Stimulated activated naive B cell treated with anti-CD40 and anti-IgM and Interleukin-4, amounts not matched to agents 10 μg/mL and 1 μg/mL and 100 μg/mL, for 72 hours (primary cell): ENCODE results near the gene WRAP53.

Experiments
- ATAC-seq, 2 donors: fragments of 150-1000 bp; cut with Tn5 transposase; replicated peaks; 2 replicates each; pipeline ENCODE4 v1.10.0; 2021; ENCODE audit warnings: moderate library complexity in 1 of 2
- DNase-seq: peaks from one replicate; pipeline ENCODE4 v3.0.0; 2021
- H3K27ac Mint-ChIP-seq: one replicate; pipeline ENCODE4 v1.8.0; 2022; ENCODE audit warnings: mild to moderate bottlenecking, mixed read lengths
- H3K27me3 Mint-ChIP-seq, 2 donors: one replicate each; pipeline ENCODE4 v1.8.0; 2022; ENCODE audit warnings: mixed read lengths in 2 of 2
- H3K36me3 Mint-ChIP-seq, 2 donors: one replicate each; pipeline ENCODE4 v1.8.0; 2022; ENCODE audit warnings: mixed read lengths in 2 of 2, mild to moderate bottlenecking in 1 of 2
- H3K4me1 Mint-ChIP-seq, 2 donors: one replicate each; pipeline ENCODE4 v1.8.0; 2022; ENCODE audit warnings: mixed read lengths in 2 of 2, mild to moderate bottlenecking in 1 of 2
- H3K4me3 Mint-ChIP-seq, 2 donors: one replicate each; pipeline ENCODE4 v1.8.0; 2022; ENCODE audit warnings: mild to moderate bottlenecking in 2 of 2, mixed read lengths in 2 of 2, moderate library complexity in 1 of 2
- H3K9me3 Mint-ChIP-seq, 2 donors: one replicate each; pipeline ENCODE4 v1.8.0; 2022; ENCODE audit warnings: mixed read lengths in 2 of 2, mild to moderate bottlenecking in 1 of 2

WRAP53 gene

GRCh38 chr17:7695586-7695985, 7.3 kb downstream of the WRAP53 start:
- H3K36me3 Mint-ChIP-seq = peaks cover 40 to 62% of the 10 kb centered on the region in 2 donors
- H3K4me3 Mint-ChIP-seq = no peak overlapping the region
- DNase-seq (no peak), ATAC-seq (no peak)
- no peak overlapping the region for H3K27ac Mint-ChIP-seq
- no peaks in the 10 kb centered on the region for H3K27me3 Mint-ChIP-seq
- H3K4me1 Mint-ChIP-seq = peaks cover 0 to 2% of the 10 kb centered on the region in 2 donors
- H3K9me3 Mint-ChIP-seq = no peaks in the 10 kb centered on the region

GRCh38 chr17:7697828-7698588, 9.7 kb downstream of the WRAP53 start:
- H3K4me1 Mint-ChIP-seq = no peaks in the 10 kb centered on the region
- H3K9me3 Mint-ChIP-seq = no peaks in the 10 kb centered on the region
- ATAC-seq (no peak), DNase-seq (no peak)
- H3K36me3 Mint-ChIP-seq = peaks cover 52 to 69% of the 10 kb centered on the region in 2 donors
- no peak overlapping the region for H3K4me3 Mint-ChIP-seq
- H3K27me3 Mint-ChIP-seq = peaks cover 11 to 12% of the 10 kb centered on the region in 2 donors
- H3K27ac Mint-ChIP-seq = no peak overlapping the region

- no peak overlapping the region for H3K27ac Mint-ChIP-seq
- H3K36me3 Mint-ChIP-seq = peaks cover 54 to 72% of the 10 kb centered on the region in 2 donors
- no peaks in the 10 kb centered on the region for H3K9me3 Mint-ChIP-seq
- H3K4me1 Mint-ChIP-seq = peaks cover 12 to 18% of the 10 kb centered on the region in 2 donors
- DNase-seq (no peak), ATAC-seq (no peak)
- peaks cover 32% of the 10 kb centered on the region in 2 donors for H3K27me3 Mint-ChIP-seq
- H3K4me3 Mint-ChIP-seq = no peak overlapping the region
Measured at GRCh38 chr17:7700510-7700909, 12.2 kb downstream of the WRAP53 start.

GRCh38 chr17:7701681-7702080, 13.4 kb downstream of the WRAP53 start:
- DNase-seq (no peak), ATAC-seq (no peak)
- H3K27ac Mint-ChIP-seq = no peak overlapping the region
- H3K9me3 Mint-ChIP-seq = no peaks in the 10 kb centered on the region
- H3K27me3 Mint-ChIP-seq = peaks cover 43 to 44% of the 10 kb centered on the region in 2 donors
- H3K36me3 Mint-ChIP-seq = peaks cover 44 to 62% of the 10 kb centered on the region in 2 donors
- peaks cover 18 to 28% of the 10 kb centered on the region in 2 donors for H3K4me1 Mint-ChIP-seq
- H3K4me3 Mint-ChIP-seq = no peak overlapping the region

- H3K9me3 Mint-ChIP-seq = no peaks in the 10 kb centered on the region
- H3K36me3 Mint-ChIP-seq = peaks cover 38 to 52% of the 10 kb centered on the region in 2 donors
- ATAC-seq (no peak), DNase-seq (no peak)
- no peak overlapping the region for H3K4me3 Mint-ChIP-seq
- no peak overlapping the region for H3K27ac Mint-ChIP-seq
- peaks cover 18 to 28% of the 10 kb centered on the region in 2 donors for H3K4me1 Mint-ChIP-seq
- H3K27me3 Mint-ChIP-seq = peaks cover 52 to 55% of the 10 kb centered on the region in 2 donors
Measured at GRCh38 chr17:7702776-7703175, 14.5 kb downstream of the WRAP53 start.

GRCh38 chr17:7703584-7704479, 15.6 kb downstream of the WRAP53 start:
- Mint-ChIP-seq H3K27ac (peak overlapping the region; percentile 14), H3K4me3 (peak overlapping the region in 1 of 2 donors; percentile 81), H3K36me3 (peaks cover 34 to 47% of the 10 kb centered on the region in 2 donors), H3K27me3 (peaks cover 61 to 62% of the 10 kb centered on the region in 2 donors), H3K9me3 (no peaks in the 10 kb centered on the region), H3K4me1 (peaks cover 18 to 28% of the 10 kb centered on the region in 2 donors)
- DNase-seq = no peak
- peak in 1 of 2 donors; percentile 45 for ATAC-seq

- Mint-ChIP-seq H3K27me3 (peaks cover 64 to 67% of the 10 kb centered on the region in 2 donors), H3K4me3 (peak within 1 kb of the TSS; percentile 79 to 81), H3K9me3 (no peaks in the 10 kb centered on the region), H3K4me1 (peaks cover 18 to 28% of the 10 kb centered on the region in 2 donors), H3K36me3 (peaks cover 34 to 47% of the 10 kb centered on the region in 2 donors), H3K27ac (peak within 1 kb of the TSS; percentile 25)
- DNase-seq (no peak), ATAC-seq (peak; percentile 19 to 33)
Measured at GRCh38 chr17:7704601-7705268, 16.5 kb downstream of the WRAP53 start, which contains the start of gene EFNB3. EFNB3 (plus strand) TSS chr17:7705202; CDS start chr17:7705599, 397 bp downstream.

GRCh38 chr17:7705269-7706255, 17.3 kb downstream of the WRAP53 start:
- ATAC-seq (peak; percentile 29 to 35), DNase-seq (no peak)
- H3K27ac Mint-ChIP-seq = peak overlapping the region; percentile 25
- peaks cover 72 to 75% of the 10 kb centered on the region in 2 donors for H3K27me3 Mint-ChIP-seq
- H3K9me3 Mint-ChIP-seq = no peaks in the 10 kb centered on the region
- peaks cover 32 to 41% of the 10 kb centered on the region in 2 donors for H3K36me3 Mint-ChIP-seq
- H3K4me3 Mint-ChIP-seq = peak overlapping the region in 1 of 2 donors; percentile 17
- H3K4me1 Mint-ChIP-seq = peaks cover 24 to 34% of the 10 kb centered on the region in 2 donors

GRCh38 chr17:7706631-7707354, 18.5 kb downstream of the WRAP53 start:
- Mint-ChIP-seq H3K4me1 (peaks cover 24 to 37% of the 10 kb centered on the region in 2 donors), H3K9me3 (no peaks in the 10 kb centered on the region), H3K27ac (no peak overlapping the region), H3K4me3 (no peak overlapping the region), H3K27me3 (peaks cover 77 to 86% of the 10 kb centered on the region in 2 donors), H3K36me3 (peaks cover 22 to 29% of the 10 kb centered on the region in 2 donors)
- DNase-seq (no peak), ATAC-seq (no peak)

- Mint-ChIP-seq H3K27ac (no peak overlapping the region), H3K36me3 (peaks cover 16 to 22% of the 10 kb centered on the region in 2 donors), H3K9me3 (no peaks in the 10 kb centered on the region), H3K4me3 (no peak overlapping the region), H3K27me3 (peaks cover 76 to 86% of the 10 kb centered on the region in 2 donors), H3K4me1 (peaks cover 24 to 37% of the 10 kb centered on the region in 2 donors)
- ATAC-seq = no peak
- no peak for DNase-seq
Measured at GRCh38 chr17:7707446-7707845, 19.2 kb downstream of the WRAP53 start.

GRCh38 chr17:7707858-7708750, 19.8 kb downstream of the WRAP53 start:
- Mint-ChIP-seq H3K4me1 (peaks cover 24 to 37% of the 10 kb centered on the region in 2 donors), H3K27ac (no peak overlapping the region), H3K36me3 (peaks cover 10 to 16% of the 10 kb centered on the region in 2 donors), H3K9me3 (no peaks in the 10 kb centered on the region), H3K27me3 (peaks cover 78 to 87% of the 10 kb centered on the region in 2 donors), H3K4me3 (no peak overlapping the region)
- ATAC-seq (no peak), DNase-seq (no peak)

GRCh38 chr17:7709031-7709430, 20.8 kb downstream of the WRAP53 start:
- no peaks in the 10 kb centered on the region for H3K9me3 Mint-ChIP-seq
- H3K4me3 Mint-ChIP-seq = no peak overlapping the region
- H3K27ac Mint-ChIP-seq = no peak overlapping the region
- H3K4me1 Mint-ChIP-seq = peaks cover 18 to 28% of the 10 kb centered on the region in 2 donors
- peaks cover 75 to 87% of the 10 kb centered on the region in 2 donors for H3K27me3 Mint-ChIP-seq
- H3K36me3 Mint-ChIP-seq = peaks cover under 1 to 7% of the 10 kb centered on the region in 2 donors
- ATAC-seq (no peak), DNase-seq (no peak)
